ENCODE data around the gene MSI2.

The MSI2 gene

DNA sequence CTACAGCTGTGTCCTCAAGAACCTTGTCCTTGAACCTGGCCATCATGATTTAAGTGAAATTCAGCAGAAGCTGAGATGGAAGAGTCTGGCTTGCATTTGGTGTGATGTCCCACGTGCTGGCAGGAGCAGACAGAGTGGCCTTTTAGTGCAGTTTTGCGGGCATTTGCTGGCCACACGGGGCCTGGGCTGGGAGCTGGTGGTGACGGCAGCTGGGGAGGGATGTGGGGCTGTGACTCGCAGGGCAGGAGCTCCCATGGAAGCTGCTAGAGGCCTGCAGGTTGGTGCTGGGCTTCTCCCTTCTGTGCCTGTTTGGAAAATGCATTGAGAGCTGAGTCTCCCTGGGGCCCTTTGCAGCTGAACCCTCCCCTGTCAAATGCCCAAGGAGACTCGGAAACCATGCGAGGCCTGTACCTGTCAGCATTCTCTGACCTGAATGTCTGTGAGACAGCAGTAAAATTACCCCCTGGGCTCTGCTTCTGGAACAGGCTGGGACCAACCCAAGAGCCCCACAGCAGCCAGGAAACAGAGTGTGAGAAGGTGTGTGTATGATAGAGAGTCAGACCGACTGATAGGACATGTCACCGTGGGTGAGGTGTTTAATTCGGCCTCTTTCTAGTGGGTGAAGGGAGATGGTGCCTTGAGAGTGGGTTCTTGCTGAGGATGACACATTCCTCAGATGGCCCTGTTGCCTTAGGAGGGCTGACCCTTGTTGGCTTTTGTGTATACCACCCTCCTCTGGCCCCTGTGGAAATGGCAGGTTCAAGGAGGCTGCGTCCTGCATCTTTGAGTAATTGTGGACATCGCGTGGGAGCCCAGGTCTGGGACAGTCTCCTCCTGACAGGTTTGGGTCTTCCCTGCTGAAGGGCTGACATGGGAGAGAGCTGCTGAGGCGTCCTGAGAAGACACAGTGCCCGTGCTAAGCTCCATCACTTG lies 145.5 kb downstream of the MSI2 start:
- Histone ChIP-seq H3K27ac (ENCODE audit: low read depth, low read length, poor library complexity, severe bottlenecking) (peak overlapping the region; percentile 30), H4K20me1 (ENCODE audit: insufficient read depth, low read length) (no peaks in the 10 kb centered on the region), H3K79me2 (ENCODE audit: insufficient read depth, low read length) (peaks cover 12% of the 10 kb centered on the region; the same call in 1 of the 2 replicates), H3K4me3 (ENCODE audit: low read depth, low read length, poor library complexity, severe bottlenecking) (no peak overlapping the region), H2AFZ (ENCODE audit: low read length) (no peak overlapping the region), H3F3A (ENCODE audit: insufficient read depth, low read length) (no peaks in the 10 kb centered on the region), H3K4me1 (ENCODE audit: insufficient read depth, low read length, severe bottlenecking) (peaks cover 68% of the 10 kb centered on the region), H3K36me3 (ENCODE audit: insufficient read depth, low read length) (peaks cover 70% of the 10 kb centered on the region; the same call in 1 of the 2 replicates), H3K9me3 (ENCODE audit: low read length) (no peaks in the 10 kb centered on the region), H3K9ac (ENCODE audit: low read length) (no peak overlapping the region), H3K27me3 (ENCODE audit: insufficient read depth, low read length) (no peaks in the 10 kb centered on the region), H3K9me2 (ENCODE audit: low read depth, low read length) (no peaks in the 10 kb centered on the region), H3K4me2 (ENCODE audit: low read length) (no peak overlapping the region)
- TF ChIP-seq EZH2 (IDR thresholded peaks at IDR 0.05; ENCODE audit: borderline replicate concordance, low read length) (no peak), CTCF (IDR thresholded peaks at IDR 0.05; ENCODE audit: low read length) (peak; percentile 40; the same call in 1 of the 2 replicates)

GRCh38 chr17:57402681-57403180 lies 146.4 kb downstream of the MSI2 start:
- Histone ChIP-seq H3K79me2 (ENCODE audit: insufficient read depth, low read length) (peaks cover 14% of the 10 kb centered on the region; the same call in 1 of the 2 replicates), H3K4me3 (ENCODE audit: low read depth, low read length, poor library complexity, severe bottlenecking) (no peak overlapping the region), H3K9ac (ENCODE audit: low read length) (no peak overlapping the region), H3K36me3 (ENCODE audit: insufficient read depth, low read length) (peaks cover 63% of the 10 kb centered on the region; the same call in 1 of the 2 replicates), H3K4me1 (ENCODE audit: insufficient read depth, low read length, severe bottlenecking) (peaks cover 77% of the 10 kb centered on the region), H2AFZ (ENCODE audit: low read length) (no peak overlapping the region), H3K9me2 (ENCODE audit: low read depth, low read length) (no peaks in the 10 kb centered on the region), H3K4me2 (ENCODE audit: low read length) (no peak overlapping the region), H4K20me1 (ENCODE audit: insufficient read depth, low read length) (no peaks in the 10 kb centered on the region), H3K27ac (ENCODE audit: low read depth, low read length, poor library complexity, severe bottlenecking) (peak overlapping the region; percentile 90), H3F3A (ENCODE audit: insufficient read depth, low read length) (no peaks in the 10 kb centered on the region), H3K9me3 (ENCODE audit: low read length) (no peaks in the 10 kb centered on the region), H3K27me3 (ENCODE audit: insufficient read depth, low read length) (no peaks in the 10 kb centered on the region)
- TF ChIP-seq EZH2 (IDR thresholded peaks at IDR 0.05; ENCODE audit: borderline replicate concordance, low read length) (no peak), CTCF (IDR thresholded peaks at IDR 0.05; ENCODE audit: low read length) (no peak)

- peaks cover 77% of the 10 kb centered on the region for H3K4me1 ChIP-seq (ENCODE audit: insufficient read depth, low read length, severe bottlenecking)
- TF ChIP-seq EZH2 (IDR thresholded peaks at IDR 0.05; ENCODE audit: borderline replicate concordance, low read length) (no peak), CTCF (IDR thresholded peaks at IDR 0.05; ENCODE audit: low read length) (no peak)
- no peaks in the 10 kb centered on the region for H3F3A ChIP-seq (ENCODE audit: insufficient read depth, low read length)
- no peaks in the 10 kb centered on the region for H4K20me1 ChIP-seq (ENCODE audit: insufficient read depth, low read length)
- no peak overlapping the region for H3K4me2 ChIP-seq (ENCODE audit: low read length)
- H3K9me3 ChIP-seq (ENCODE audit: low read length) = no peaks in the 10 kb centered on the region
- H2AFZ ChIP-seq (ENCODE audit: low read length) = no peak overlapping the region
- H3K4me3 ChIP-seq (ENCODE audit: low read depth, low read length, poor library complexity, severe bottlenecking) = no peak overlapping the region
- H3K9ac ChIP-seq (ENCODE audit: low read length) = no peak overlapping the region; the same call in 1 of the 2 replicates
- no peaks in the 10 kb centered on the region for H3K27me3 ChIP-seq (ENCODE audit: insufficient read depth, low read length)
- H3K27ac ChIP-seq (ENCODE audit: low read depth, low read length, poor library complexity, severe bottlenecking) = peak overlapping the region; percentile 90
- H3K79me2 ChIP-seq (ENCODE audit: insufficient read depth, low read length) = peaks cover 18% of the 10 kb centered on the region; the same call in 1 of the 2 replicates
- peaks cover 63% of the 10 kb centered on the region; the same call in 1 of the 2 replicates for H3K36me3 ChIP-seq (ENCODE audit: insufficient read depth, low read length)
- H3K9me2 ChIP-seq (ENCODE audit: low read depth, low read length) = no peaks in the 10 kb centered on the region
These were observed 146.9 kb downstream of the MSI2 start for GRCh38 chr17:57403236-57403635.
